ENCODE results near the gene UVRAG. TPM values are rescaled to one million over a fixed set of nuclear protein-coding genes. Genes with fewer than 3 reads are reported as not detected.

The UVRAG gene
- total and polyA plus RNA-seq, 2 of the 13 experiments (the other 11 are each of a cell fraction or from before 2014, with no cell fraction given) = 9.7 to 17.3 TPM

- TF ChIP-seq ZNF687 (CRISPR knock-in tag; IDR thresholded peaks at IDR 0.05) (peak; percentile 43), ZNF530 (CRISPR knock-in tag; IDR thresholded peaks at IDR 0.05; ENCODE audit: low read depth) (no peak), ZZZ3 (CRISPR knock-in tag; IDR thresholded peaks at IDR 0.05; ENCODE audit: borderline replicate concordance) (peak; percentile 34; the same call in 1 of the 2 replicates), SMARCC2 (IDR thresholded peaks at IDR 0.05) (no peak), ZNF616 (CRISPR knock-in tag; IDR thresholded peaks at IDR 0.05; ENCODE audit: low read depth) (no peak), ZNF558 (CRISPR knock-in tag; IDR thresholded peaks at IDR 0.05; ENCODE audit: borderline replicate concordance) (no peak), ZNF136 (CRISPR knock-in tag; IDR thresholded peaks at IDR 0.05; ENCODE audit: low read depth) (no peak), PAX8 (CRISPR knock-in tag; IDR thresholded peaks at IDR 0.05; ENCODE audit: borderline replicate concordance) (no peak), NFKBIZ (CRISPR knock-in tag; IDR thresholded peaks at IDR 0.05) (no peak), HES4 (CRISPR knock-in tag; IDR thresholded peaks at IDR 0.05; ENCODE audit: borderline replicate concordance) (no peak), NCOA2 (CRISPR knock-in tag; IDR thresholded peaks at IDR 0.05) (peak; percentile 33), KLF9 (CRISPR knock-in tag; IDR thresholded peaks at IDR 0.05; ENCODE audit: low read depth) (no peak), ZNF792 (CRISPR knock-in tag; IDR thresholded peaks at IDR 0.05) (no peak), ZFP41 (CRISPR knock-in tag; IDR thresholded peaks at IDR 0.05; ENCODE audit: borderline replicate concordance) (no peak), SP4 (CRISPR knock-in tag; IDR thresholded peaks at IDR 0.05) (no peak), MYC (CRISPR knock-in tag; IDR thresholded peaks at IDR 0.05; ENCODE audit: borderline replicate concordance) (no peak), HNF4A (CRISPR knock-in tag; IDR thresholded peaks at IDR 0.05) (peak; percentile 32), TCF7 (IDR thresholded peaks at IDR 0.05; ENCODE audit: low read depth) (0 out of 2 replicates have a peak, but pooled peaks have one; percentile 12), ZNF17 (CRISPR knock-in tag; IDR thresholded peaks at IDR 0.05) (no peak), ZNF644 (CRISPR knock-in tag; IDR thresholded peaks at IDR 0.05; ENCODE audit: low read depth) (no peak), REL (CRISPR knock-in tag; conservative IDR thresholded peaks at IDR 0.05) (no peak)
- TF ChIP-seq, protein P1, sequence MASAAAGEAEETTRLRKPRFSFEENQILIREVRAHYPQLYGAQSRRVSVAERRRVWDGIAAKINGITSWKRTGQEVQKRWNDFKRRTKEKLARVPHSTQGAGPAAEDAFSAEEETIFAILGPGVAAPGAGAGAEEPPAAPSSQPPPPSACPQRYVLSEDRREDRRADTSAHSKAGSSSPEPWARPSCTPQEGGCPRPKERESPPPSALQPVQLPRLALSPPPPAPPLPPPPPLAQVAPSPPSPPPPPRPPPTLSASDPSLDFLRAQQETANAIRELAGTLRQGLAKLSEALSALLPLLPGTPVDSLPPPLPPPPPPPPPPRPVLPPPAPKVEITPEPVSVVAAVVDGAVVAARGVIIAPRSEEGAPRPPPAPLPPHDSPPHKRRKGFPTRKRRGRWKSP (CRISPR knock-in tag; IDR thresholded peaks at IDR 0.05) = 0 out of 2 replicates have a peak, but pooled peaks have one; percentile 3
- TF ChIP-seq, protein P2, sequence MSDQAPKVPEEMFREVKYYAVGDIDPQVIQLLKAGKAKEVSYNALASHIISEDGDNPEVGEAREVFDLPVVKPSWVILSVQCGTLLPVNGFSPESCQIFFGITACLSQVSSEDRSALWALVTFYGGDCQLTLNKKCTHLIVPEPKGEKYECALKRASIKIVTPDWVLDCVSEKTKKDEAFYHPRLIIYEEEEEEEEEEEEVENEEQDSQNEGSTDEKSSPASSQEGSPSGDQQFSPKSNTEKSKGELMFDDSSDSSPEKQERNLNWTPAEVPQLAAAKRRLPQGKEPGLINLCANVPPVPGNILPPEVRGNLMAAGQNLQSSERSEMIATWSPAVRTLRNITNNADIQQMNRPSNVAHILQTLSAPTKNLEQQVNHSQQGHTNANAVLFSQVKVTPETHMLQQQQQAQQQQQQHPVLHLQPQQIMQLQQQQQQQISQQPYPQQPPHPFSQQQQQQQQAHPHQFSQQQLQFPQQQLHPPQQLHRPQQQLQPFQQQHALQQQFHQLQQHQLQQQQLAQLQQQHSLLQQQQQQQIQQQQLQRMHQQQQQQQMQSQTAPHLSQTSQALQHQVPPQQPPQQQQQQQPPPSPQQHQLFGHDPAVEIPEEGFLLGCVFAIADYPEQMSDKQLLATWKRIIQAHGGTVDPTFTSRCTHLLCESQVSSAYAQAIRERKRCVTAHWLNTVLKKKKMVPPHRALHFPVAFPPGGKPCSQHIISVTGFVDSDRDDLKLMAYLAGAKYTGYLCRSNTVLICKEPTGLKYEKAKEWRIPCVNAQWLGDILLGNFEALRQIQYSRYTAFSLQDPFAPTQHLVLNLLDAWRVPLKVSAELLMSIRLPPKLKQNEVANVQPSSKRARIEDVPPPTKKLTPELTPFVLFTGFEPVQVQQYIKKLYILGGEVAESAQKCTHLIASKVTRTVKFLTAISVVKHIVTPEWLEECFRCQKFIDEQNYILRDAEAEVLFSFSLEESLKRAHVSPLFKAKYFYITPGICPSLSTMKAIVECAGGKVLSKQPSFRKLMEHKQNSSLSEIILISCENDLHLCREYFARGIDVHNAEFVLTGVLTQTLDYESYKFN (CRISPR knock-in tag; conservative IDR thresholded peaks at IDR 0.05) = peak; percentile 46
Measured at GRCh38 chr11:76152741-76153570, 337.9 kb downstream of the UVRAG start (continued).

Data from HepG2 (cell line).